Stomach (tissue), 9 donors: Measurements from ENCODE around the gene TCF12. TPM values are rescaled to one million over a fixed set of nuclear protein-coding genes. Genes with fewer than 3 reads are reported as not detected.
A peak's percentile ranks its signal among the peaks of the same experiment; 100 is the strongest.

Source experiments
- DNase-seq, 2 donors: peaks; one replicate each; pipeline versions ENCODE4 v3.0.0 to v3.0.0-alpha.2; 2013 to 2019
- H3K27ac ChIP-seq, 5 donors: fragments of 200-600 bp in 4 of 5; sonication (generic) in 4 of 5; one replicate each; pipeline ENCODE4 v1.5.1; 2013 to 2019; ENCODE audit warnings: mild to moderate bottlenecking in 1 of 5, moderate library complexity in 1 of 5
- H3K27me3 ChIP-seq, 3 donors: fragments of 200-600 bp; sonication (generic); one replicate each; pipeline ENCODE4 v1.5.1; 2017 to 2019; ENCODE audit warnings: mixed run types in 1 of 3
- H3K36me3 ChIP-seq, 4 donors: fragments of 200-600 bp; sonication (generic); 1 replicate in 3 of 4; 2 replicates in 1 of 4; pipeline ENCODE4 v1.5.1; 2016 to 2019
- H3K4me1 ChIP-seq, 4 donors: fragments of 200-600 bp; sonication (generic); one replicate each; pipeline ENCODE4 v1.5.1; 2016 to 2019
- H3K4me3 ChIP-seq, 4 donors: fragments of 200-600 bp; sonication (generic) in 3 of 4; one replicate each; pipeline ENCODE4 v1.5.1; 2016 to 2019; ENCODE audit warnings: mild to moderate bottlenecking in 1 of 4
- H3K9me3 ChIP-seq, 4 donors: fragments of 200-600 bp; sonication (generic); one replicate each; pipeline ENCODE4 v1.5.1; 2016 to 2019
- EP300 ChIP-seq: sonication (generic); formaldehyde crosslinking; IDR thresholded peaks from one replicate; pipeline ENCODE4 v1.6.1; 2017; ENCODE audit warnings: antibody characterized with exemption
- POLR2A ChIP-seq, 4 donors: fragments of 450-650 bp; IDR thresholded peaks; one replicate each; pipeline ENCODE4 v1.6.1; 2016; ENCODE audit warnings: antibody characterized with exemption in 4 of 4, control low read depth in 2 of 4, mild to moderate bottlenecking in 1 of 4, moderate library complexity in 1 of 4
- POLR2AphosphoS5 ChIP-seq, 3 donors: sonication (generic); formaldehyde crosslinking; IDR thresholded peaks; one replicate each; pipeline ENCODE4 v1.6.1; 2016; ENCODE audit warnings: antibody characterized with exemption in 3 of 3
- WGBS, 5 donors: extraction: QIAGEN DNeasy Blood & Tissue Kit in 3 of 5; methylation state at CpG; one replicate each; pipeline versions ENCODE4 v1.1.5 to v1.1.7; 2013 to 2018; 5-methylcytosine and 5-hydroxymethylcytosine counted together
- intact Hi-C: fragments of 100-400 bp; cut with DNase I; formaldehyde crosslinking; loops from one replicate; pipeline ENCODE4 v1.15.1; 2023; ENCODE audit warnings: low total_unique reads
- polyA plus RNA-seq, 3 donors: library from polyadenylated mRNA; stranded (reverse); fragments of 200-250 nt; gene quantifications; one replicate each; pipeline ENCODE4 v1.2.3, GENCODE V29; 2013
- total RNA-seq, 5 donors: library from RNA; depleted of rRNA; stranded (reverse); fragments of >200 nt; gene quantifications; one replicate each; pipeline versions ENCODE4 v1.1.0 to v1.2.3, GENCODE V29; 2014 to 2016
- TF ChIP-seq, protein P1 (sequence below), 7 experiments: fragments of 450-650 bp in 4 of 7; fragments of 200-600 bp in 3 of 7; sonication (generic) in 3 of 7; IDR thresholded peaks; one replicate each; pipeline ENCODE4 v1.5.1; 2016 to 2019; ENCODE audit warnings: antibody characterized with exemption in 7 of 7, control low read depth in 2 of 7, mild to moderate bottlenecking in 1 of 7
- donor health status: healthy with polysubstance abuse.
- donor health status: Bipolar disorder and iron deficiency.
- donor health status: healthy.

Gene TCF12
- total and polyA plus RNA-seq, 8 donors = 11.2 to 462 (median 130) TPM

DNA sequence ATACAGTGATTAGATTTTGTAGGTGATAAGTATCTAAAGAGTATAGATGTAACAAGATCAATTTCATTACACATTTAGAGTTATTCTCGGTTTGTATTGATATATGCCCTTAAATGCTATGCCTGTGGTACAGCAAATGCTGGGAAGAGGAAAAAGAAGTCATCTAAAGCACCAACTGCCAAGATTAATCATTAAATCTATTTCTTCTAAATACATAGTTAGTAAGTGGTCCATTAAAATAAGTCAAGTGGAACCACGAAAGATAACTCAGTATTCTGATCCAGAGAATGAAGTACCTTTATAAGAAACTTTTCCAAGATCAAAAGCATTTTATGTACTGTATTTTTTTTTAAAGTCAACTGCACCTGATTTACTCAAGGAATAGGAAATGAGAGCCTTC is 315.7 kb downstream of the TCF12 start:
- intact Hi-C loops = no loop called here
- H3K4me1 ChIP-seq = peaks cover 3 to 51% (median 16%) of the 10 kb centered on the region in 4 donors
- no peak overlapping the region for H3K27ac ChIP-seq
- WGBS, 5 donors = 48 to 80% (median 74%) methylated on average over 2 of the region's 2 CpGs
- no peak overlapping the region for H3K4me3 ChIP-seq
- DNase-seq = no peak
- no peaks in the 10 kb centered on the region for H3K9me3 ChIP-seq
- H3K36me3 ChIP-seq = peaks cover 0 to 39% (median 35%) of the 10 kb centered on the region in 4 donors
- TF ChIP-seq EP300 (no peak), POLR2AphosphoS5 (IDR thresholded peaks at IDR 0.05) (no peak), POLR2A (IDR thresholded peaks at IDR 0.05) (no peak)
- TF ChIP-seq, protein P1, sequence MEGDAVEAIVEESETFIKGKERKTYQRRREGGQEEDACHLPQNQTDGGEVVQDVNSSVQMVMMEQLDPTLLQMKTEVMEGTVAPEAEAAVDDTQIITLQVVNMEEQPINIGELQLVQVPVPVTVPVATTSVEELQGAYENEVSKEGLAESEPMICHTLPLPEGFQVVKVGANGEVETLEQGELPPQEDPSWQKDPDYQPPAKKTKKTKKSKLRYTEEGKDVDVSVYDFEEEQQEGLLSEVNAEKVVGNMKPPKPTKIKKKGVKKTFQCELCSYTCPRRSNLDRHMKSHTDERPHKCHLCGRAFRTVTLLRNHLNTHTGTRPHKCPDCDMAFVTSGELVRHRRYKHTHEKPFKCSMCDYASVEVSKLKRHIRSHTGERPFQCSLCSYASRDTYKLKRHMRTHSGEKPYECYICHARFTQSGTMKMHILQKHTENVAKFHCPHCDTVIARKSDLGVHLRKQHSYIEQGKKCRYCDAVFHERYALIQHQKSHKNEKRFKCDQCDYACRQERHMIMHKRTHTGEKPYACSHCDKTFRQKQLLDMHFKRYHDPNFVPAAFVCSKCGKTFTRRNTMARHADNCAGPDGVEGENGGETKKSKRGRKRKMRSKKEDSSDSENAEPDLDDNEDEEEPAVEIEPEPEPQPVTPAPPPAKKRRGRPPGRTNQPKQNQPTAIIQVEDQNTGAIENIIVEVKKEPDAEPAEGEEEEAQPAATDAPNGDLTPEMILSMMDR (IDR thresholded peaks at IDR 0.05) = no peak
- H3K27me3 ChIP-seq = no peaks in the 10 kb centered on the region

DNA sequence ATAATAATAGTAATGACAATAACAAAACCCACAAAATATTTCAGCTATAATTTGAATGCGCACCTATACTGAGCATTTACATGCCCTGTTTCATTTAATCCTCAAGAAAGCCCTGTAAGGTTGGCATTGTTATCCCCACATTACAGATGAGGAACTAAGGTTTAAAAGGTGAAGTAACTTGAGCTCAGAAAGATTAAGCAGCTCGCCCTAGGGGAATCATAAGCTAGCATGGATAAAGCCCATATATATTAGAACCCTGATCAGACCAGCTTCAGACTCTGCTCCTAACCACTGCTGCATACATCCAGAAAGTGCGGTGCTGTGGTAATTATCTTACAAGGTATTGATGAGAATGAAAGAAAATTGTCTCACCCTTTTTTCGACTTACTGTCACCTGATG is 316.7 kb downstream of the TCF12 start:
- Histone ChIP-seq H3K27ac (no peak overlapping the region), H3K27me3 (no peaks in the 10 kb centered on the region), H3K9me3 (no peaks in the 10 kb centered on the region), H3K36me3 (peaks cover 0 to 40% (median 37%) of the 10 kb centered on the region in 4 donors), H3K4me1 (peaks cover 3 to 43% (median 15%) of the 10 kb centered on the region in 4 donors), H3K4me3 (no peak overlapping the region)
- TF ChIP-seq, protein P1 (IDR thresholded peaks at IDR 0.05) = no peak
- TF ChIP-seq EP300 (no peak), POLR2AphosphoS5 (IDR thresholded peaks at IDR 0.05) (no peak), POLR2A (IDR thresholded peaks at IDR 0.05) (no peak)
- DNase-seq = no peak
- intact Hi-C loops = no loop called here
- 76 to 86% (median 80%) methylated on average over 4 of the region's 4 CpGs for WGBS, 5 donors

DNA sequence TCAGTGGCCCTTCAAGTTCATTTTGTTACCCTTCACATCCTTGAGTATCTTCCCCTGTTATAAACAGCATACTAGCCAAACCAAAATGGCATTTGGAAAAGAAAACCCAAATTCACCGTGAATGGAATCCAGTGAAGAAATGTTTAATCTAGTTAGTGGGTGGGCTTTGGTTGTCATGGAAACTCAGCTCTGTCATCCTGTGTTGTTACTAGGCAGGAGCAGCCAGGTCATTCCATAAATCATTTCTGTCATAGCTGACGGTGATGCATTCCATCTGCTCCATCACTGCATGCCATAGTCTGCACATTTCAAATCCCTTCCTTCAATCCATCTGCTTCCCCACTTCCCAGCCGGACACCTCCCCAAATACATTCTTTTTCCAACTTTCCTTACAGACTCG is 317.4 kb downstream of the TCF12 start:
- peak in 1 of 2 donors; percentile 80 for DNase-seq
- Histone ChIP-seq H3K27ac (peak overlapping the region in 2 of 5 donors; percentile 10 to 14), H3K4me1 (peaks cover 3 to 36% (median 15%) of the 10 kb centered on the region in 4 donors), H3K36me3 (peaks cover 0 to 45% (median 41%) of the 10 kb centered on the region in 4 donors), H3K9me3 (no peaks in the 10 kb centered on the region), H3K27me3 (no peaks in the 10 kb centered on the region), H3K4me3 (no peak overlapping the region)
- 35 to 60% (median 52%) methylated on average over 4 of the region's 4 CpGs for WGBS, 5 donors
- intact Hi-C loops = no loop called here
- no peak for TF ChIP-seq POLR2A (IDR thresholded peaks at IDR 0.05)
- peak in 1 of 3 donors; percentile 36 for TF ChIP-seq POLR2AphosphoS5 (IDR thresholded peaks at IDR 0.05)

DNA sequence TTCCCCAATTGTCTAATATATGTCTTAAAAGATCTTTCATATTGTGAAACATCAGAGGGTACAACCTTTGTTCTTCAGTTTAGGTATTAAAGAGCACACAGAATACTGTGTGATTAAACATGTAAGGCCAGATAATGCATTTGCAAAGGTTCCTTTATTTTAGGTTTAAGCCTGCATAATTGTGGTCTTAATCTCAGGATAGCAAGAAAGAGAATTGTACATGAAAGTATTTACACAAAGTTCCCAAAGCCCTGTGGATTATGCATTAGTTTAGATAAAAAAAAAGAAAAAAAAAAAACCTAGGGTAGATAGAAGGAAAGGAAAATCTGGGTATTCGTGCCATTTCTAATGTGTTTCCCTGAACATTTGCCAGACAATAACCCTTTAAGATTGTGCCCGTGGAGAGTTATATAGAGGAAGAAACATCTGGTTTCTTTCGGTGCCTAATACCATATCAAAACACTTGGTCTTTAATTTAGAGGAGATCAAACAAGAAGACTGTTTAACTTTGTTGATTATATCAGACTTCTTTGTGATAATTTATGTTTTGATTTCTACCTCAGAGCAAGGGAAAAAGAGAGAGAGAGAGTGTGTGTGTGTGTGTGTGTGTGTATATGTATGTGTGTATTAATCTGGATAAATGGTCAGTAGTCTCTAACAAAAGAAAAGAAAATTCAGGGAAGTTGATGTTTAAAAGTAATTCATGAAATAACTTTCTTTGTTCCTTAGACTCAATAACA is 318.3 kb downstream of the TCF12 start:
- no peaks in the 10 kb centered on the region for H3K9me3 ChIP-seq
- no peak overlapping the region for H3K4me3 ChIP-seq
- no peak for TF ChIP-seq POLR2A (IDR thresholded peaks at IDR 0.05)
- no peak for DNase-seq
- peaks cover 0 to 53% (median 42%) of the 10 kb centered on the region in 4 donors for H3K36me3 ChIP-seq
- H3K27ac ChIP-seq = peak overlapping the region in 3 of 5 donors; percentile 4 to 56 (median 18)
- intact Hi-C loops = no loop called here
- 20 to 41% (median 24%) methylated on average over 3 of the region's 3 CpGs for WGBS, 5 donors
- peaks cover 3 to 33% (median 15%) of the 10 kb centered on the region in 4 donors for H3K4me1 ChIP-seq
- H3K27me3 ChIP-seq = no peaks in the 10 kb centered on the region

DNA sequence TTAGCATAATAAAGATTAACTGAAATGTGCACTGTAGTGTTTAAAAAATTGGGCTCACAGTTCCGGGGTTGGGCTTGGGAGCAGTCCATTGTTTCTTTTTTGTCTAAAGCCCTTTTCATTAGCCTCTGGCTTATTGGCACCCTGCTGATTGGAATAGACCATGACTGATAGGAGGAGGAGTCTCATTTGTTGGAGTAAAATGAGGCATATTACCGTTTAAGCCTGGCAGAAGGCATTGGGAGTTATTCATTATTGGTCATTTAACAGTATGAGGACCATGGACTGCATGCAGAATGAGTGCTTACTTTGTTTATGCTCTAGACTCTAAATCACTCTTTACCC is 318.8 kb downstream of the TCF12 start:
- TF ChIP-seq, protein P1 (IDR thresholded peaks at IDR 0.05) = no peak
- TF ChIP-seq POLR2AphosphoS5 (IDR thresholded peaks at IDR 0.05) (no peak), POLR2A (IDR thresholded peaks at IDR 0.05) (no peak), EP300 (no peak)
- DNase-seq = peak in 1 of 2 donors; percentile 36
- intact Hi-C loops = no loop called here
- H3K4me3 ChIP-seq = no peak overlapping the region
- H3K27me3 ChIP-seq = no peaks in the 10 kb centered on the region
- H3K27ac ChIP-seq = peak overlapping the region in 4 of 5 donors; percentile 4 to 56 (median 12)
- no peaks in the 10 kb centered on the region for H3K9me3 ChIP-seq
- peaks cover 3 to 33% (median 15%) of the 10 kb centered on the region in 4 donors for H3K4me1 ChIP-seq
- peaks cover 0 to 53% (median 40%) of the 10 kb centered on the region in 4 donors for H3K36me3 ChIP-seq
- 13 to 46% (median 22%) methylated on average over 2 of the region's 2 CpGs for WGBS, 5 donors
